Mesenchymal stem cell (in vitro differentiated cells and primary cell): Measurements from ENCODE around the gene TNFRSF14.

Source experiments
- DNase-seq: peaks from one replicate; pipeline ENCODE4 v3.0.0-alpha.2; 2013
- H2AFZ ChIP-seq: one replicate; pipeline ENCODE4 v1.6.1; 2013; ENCODE audit warnings: low read depth, mild to moderate bottlenecking, control low read depth, inconsistent platforms, low read length, moderate library complexity
- H2AK5ac ChIP-seq: 2 replicates; pipeline ENCODE4 v1.6.1; 2013; ENCODE audit warnings: low read length, moderate library complexity, mild to moderate bottlenecking, inconsistent platforms; ENCODE audit not compliant: severe bottlenecking
- H2BK120ac ChIP-seq: one replicate; pipeline ENCODE4 v1.6.1; 2013; ENCODE audit warnings: low read depth, mild to moderate bottlenecking, inconsistent platforms, low read length, moderate library complexity
- H2BK12ac ChIP-seq, 2 experiments: one replicate each; pipeline ENCODE4 v1.6.1; 2013; ENCODE audit warnings: inconsistent platforms in 2 of 2, low read length in 2 of 2, mild to moderate bottlenecking in 2 of 2, moderate library complexity in 2 of 2, control low read depth in 1 of 2
- H2BK15ac ChIP-seq: one replicate; pipeline ENCODE4 v1.6.1; 2013; ENCODE audit warnings: mild to moderate bottlenecking, low read depth, inconsistent platforms; ENCODE audit not compliant: poor library complexity, severe bottlenecking
- H2BK5ac ChIP-seq: 2 replicates; pipeline ENCODE4 v1.6.1; 2013; ENCODE audit warnings: low read depth, mild to moderate bottlenecking, low read length, control low read depth, inconsistent platforms; ENCODE audit not compliant: poor library complexity, severe bottlenecking
- H3K14ac ChIP-seq, 2 experiments: one replicate each; pipeline ENCODE4 v1.6.1; 2013; ENCODE audit warnings: inconsistent platforms in 2 of 2, low read length in 2 of 2, control low read depth in 1 of 2, mild to moderate bottlenecking in 1 of 2, moderate library complexity in 1 of 2
- H3K18ac ChIP-seq, 2 experiments: one replicate each; pipeline ENCODE4 v1.6.1; 2013; ENCODE audit warnings: inconsistent platforms in 2 of 2, low read length in 2 of 2, control low read depth in 1 of 2, low read depth in 1 of 2, mild to moderate bottlenecking in 1 of 2
- H3K23ac ChIP-seq, 2 experiments: one replicate each; pipeline ENCODE4 v1.6.1; 2013; ENCODE audit warnings: inconsistent platforms in 2 of 2, low read length in 2 of 2, mild to moderate bottlenecking in 2 of 2, moderate library complexity in 2 of 2, control low read depth in 1 of 2
- H3K27ac ChIP-seq: 2 replicates; pipeline ENCODE4 v1.5.1; 2013; ENCODE audit warnings: mild to moderate bottlenecking, moderate library complexity, low read length, control low read depth, inconsistent platforms; ENCODE audit not compliant: poor library complexity, severe bottlenecking
- H3K27me3 ChIP-seq, 2 experiments: 2 replicates each; pipeline versions ENCODE4 v1.6.1 to v1.7.0; 2013; ENCODE audit warnings: low read length in 2 of 2, mild to moderate bottlenecking in 2 of 2, moderate library complexity in 2 of 2, control low read depth in 1 of 2, inconsistent platforms in 1 of 2; ENCODE audit not compliant: control insufficient read depth in 1 of 2, insufficient read depth in 1 of 2
- H3K36me3 ChIP-seq, 2 experiments: 2 replicates each; pipeline versions ENCODE4 v1.6.1 to v1.7.0; 2013; ENCODE audit warnings: low read length in 2 of 2, control low read depth in 1 of 2, inconsistent platforms in 1 of 2, low read depth in 1 of 2, mild to moderate bottlenecking in 1 of 2; ENCODE audit not compliant: insufficient read depth in 2 of 2, control insufficient read depth in 1 of 2
- H3K4ac ChIP-seq, 2 experiments: one replicate each; pipeline ENCODE4 v1.6.1; 2013; ENCODE audit warnings: inconsistent platforms in 2 of 2, low read length in 2 of 2, mild to moderate bottlenecking in 2 of 2, moderate library complexity in 2 of 2, control low read depth in 1 of 2, low read depth in 1 of 2
- H3K4me1 ChIP-seq: 2 replicates; pipeline ENCODE4 v1.6.1; 2013; ENCODE audit warnings: low read depth, low read length, control low read depth; ENCODE audit not compliant: control insufficient read depth, insufficient read depth
- H3K4me2 ChIP-seq: 2 replicates; pipeline ENCODE4 v1.6.1; 2013; ENCODE audit warnings: low read length, mild to moderate bottlenecking, inconsistent platforms; ENCODE audit not compliant: poor library complexity, severe bottlenecking
- H3K4me3 ChIP-seq, 2 experiments: 2 replicates each; pipeline versions ENCODE4 v1.5.1 to v1.7.0; 2013; ENCODE audit warnings: low read length in 2 of 2, mild to moderate bottlenecking in 2 of 2, control low read depth in 1 of 2, low read depth in 1 of 2; ENCODE audit not compliant: insufficient read depth in 1 of 2
- H3K79me1 ChIP-seq: replicated peaks from 2 replicates; pipeline ENCODE4 v1.6.1; 2013; ENCODE audit warnings: mild to moderate bottlenecking, control low read depth, low read length, inconsistent platforms; ENCODE audit not compliant: poor library complexity, severe bottlenecking
- H3K9ac ChIP-seq: 2 replicates; pipeline ENCODE4 v1.7.0; 2013; ENCODE audit warnings: mild to moderate bottlenecking, low read length, moderate library complexity
- H3K9me3 ChIP-seq: 2 replicates; pipeline ENCODE4 v1.7.0; 2013; ENCODE audit warnings: mild to moderate bottlenecking, low read length; ENCODE audit not compliant: control insufficient read depth
- H4K8ac ChIP-seq: one replicate; pipeline ENCODE4 v1.6.1; 2013; ENCODE audit warnings: inconsistent platforms, mild to moderate bottlenecking, low read length, moderate library complexity
- H4K91ac ChIP-seq: one replicate; pipeline ENCODE4 v1.6.1; 2013; ENCODE audit warnings: mild to moderate bottlenecking, low read length, inconsistent platforms
- WGBS: methylation state at CpG from one replicate; pipeline ENCODE4 v1.1.7; 2013; ENCODE audit warnings: mixed read lengths; 5-methylcytosine and 5-hydroxymethylcytosine counted together

The TNFRSF14 gene

GRCh38 chr1:2588661-2589430 lies 32.7 kb downstream of the TNFRSF14 start:
- WGBS = 94% methylated on average over 23 of the region's 23 CpGs
- Histone ChIP-seq H2AFZ (no peak overlapping the region), H3K14ac (no peak overlapping the region), H3K4me2 (no peak overlapping the region), H3K27ac (no peak overlapping the region), H2BK15ac (no peak overlapping the region), H4K91ac (no peak overlapping the region), H2BK12ac (no peak overlapping the region), H3K4ac (no peak overlapping the region), H2BK120ac (no peak overlapping the region), H3K4me1 (peaks cover 21% of the 10 kb centered on the region), H3K23ac (no peak overlapping the region), H3K27me3 (peaks cover 0 to 9% of the 10 kb centered on the region in 2 experiments), H2BK5ac (no peak overlapping the region), H4K8ac (no peak overlapping the region), H3K9me3 (no peaks in the 10 kb centered on the region), H2AK5ac (no peak overlapping the region), H3K36me3 (peaks cover 3 to 27% of the 10 kb centered on the region in 2 experiments), H3K9ac (no peak overlapping the region), H3K4me3 (no peak overlapping the region), H3K79me1 (peaks cover 16% of the 10 kb centered on the region), H3K18ac (no peak overlapping the region)
- DNase-seq = no peak

GRCh38 chr1:2589431-2590232 lies 33.5 kb downstream of the TNFRSF14 start:
- Histone ChIP-seq H2BK15ac (no peak overlapping the region), H3K4me2 (no peak overlapping the region), H4K91ac (no peak overlapping the region), H3K23ac (no peak overlapping the region), H3K14ac (no peak overlapping the region), H2AFZ (no peak overlapping the region), H3K36me3 (peaks cover 3 to 27% of the 10 kb centered on the region in 2 experiments), H3K4me1 (peaks cover 24% of the 10 kb centered on the region), H3K18ac (no peak overlapping the region), H3K9ac (no peak overlapping the region), H3K27ac (no peak overlapping the region), H2BK5ac (no peak overlapping the region), H2AK5ac (no peak overlapping the region), H2BK12ac (no peak overlapping the region), H3K9me3 (no peaks in the 10 kb centered on the region), H3K27me3 (peaks cover 0 to 15% of the 10 kb centered on the region in 2 experiments), H3K4me3 (no peak overlapping the region), H3K79me1 (peaks cover 16% of the 10 kb centered on the region), H3K4ac (no peak overlapping the region), H4K8ac (no peak overlapping the region), H2BK120ac (no peak overlapping the region)
- DNase-seq = no peak
- 96% methylated on average over 25 of the region's 25 CpGs for WGBS

- H3K27ac ChIP-seq = no peak overlapping the region
- H2BK12ac ChIP-seq = no peak overlapping the region
- H4K8ac ChIP-seq = no peak overlapping the region
- peaks cover 16% of the 10 kb centered on the region for H3K79me1 ChIP-seq
- H3K4me2 ChIP-seq = no peak overlapping the region
- no peak overlapping the region for H3K9ac ChIP-seq
- no peak overlapping the region for H2BK15ac ChIP-seq
- no peak overlapping the region for H3K23ac ChIP-seq
- peaks cover 3 to 27% of the 10 kb centered on the region in 2 experiments for H3K36me3 ChIP-seq
- no peak overlapping the region for H2AFZ ChIP-seq
- no peaks in the 10 kb centered on the region for H3K9me3 ChIP-seq
- 97% methylated on average over 28 of the region's 31 CpGs for WGBS
- H2BK5ac ChIP-seq = no peak overlapping the region
- no peak overlapping the region for H3K14ac ChIP-seq
- H3K4me3 ChIP-seq = peak overlapping the region in 1 of 2 experiments; percentile 27
- H3K4me1 ChIP-seq = peaks cover 17% of the 10 kb centered on the region
- peaks cover 0 to 20% of the 10 kb centered on the region in 2 experiments for H3K27me3 ChIP-seq
- H3K18ac ChIP-seq = no peak overlapping the region
- H2AK5ac ChIP-seq = no peak overlapping the region
- H4K91ac ChIP-seq = no peak overlapping the region
- no peak for DNase-seq
- no peak overlapping the region for H2BK120ac ChIP-seq
- H3K4ac ChIP-seq = no peak overlapping the region
These were observed 34.3 kb downstream of the TNFRSF14 start for GRCh38 chr1:2590233-2591141.
